GM18526 (cell line): Measurements from ENCODE around the gene UGGT2.

Experiments
- POLR2A ChIP-seq: IDR thresholded peaks from 3 replicates; pipeline ENCODE4 v1.6.1; 2011; ENCODE audit not compliant: insufficient read length; ENCODE audit errors: extremely low read depth

Gene UGGT2

DNA sequence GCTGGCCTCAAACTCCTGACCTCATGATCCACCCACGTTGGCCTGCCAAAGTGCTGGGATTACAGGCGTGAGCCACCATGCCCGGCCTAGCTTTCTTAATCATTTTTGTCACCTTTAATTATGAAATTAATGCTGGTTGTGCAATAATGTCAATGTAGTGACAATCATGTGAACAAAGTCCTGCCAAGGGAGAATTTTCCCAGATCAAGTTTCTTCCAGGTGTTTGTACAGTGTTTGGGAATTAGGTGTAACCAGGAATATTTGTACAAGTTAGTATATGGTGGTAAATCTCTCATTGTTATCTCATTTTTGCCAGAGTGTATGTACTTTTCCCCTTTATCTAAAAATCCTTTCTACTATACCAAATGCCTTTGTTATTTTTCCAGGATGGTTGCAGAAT, 171.1 kb downstream of the UGGT2 start:
- no peak for TF ChIP-seq POLR2A

DNA sequence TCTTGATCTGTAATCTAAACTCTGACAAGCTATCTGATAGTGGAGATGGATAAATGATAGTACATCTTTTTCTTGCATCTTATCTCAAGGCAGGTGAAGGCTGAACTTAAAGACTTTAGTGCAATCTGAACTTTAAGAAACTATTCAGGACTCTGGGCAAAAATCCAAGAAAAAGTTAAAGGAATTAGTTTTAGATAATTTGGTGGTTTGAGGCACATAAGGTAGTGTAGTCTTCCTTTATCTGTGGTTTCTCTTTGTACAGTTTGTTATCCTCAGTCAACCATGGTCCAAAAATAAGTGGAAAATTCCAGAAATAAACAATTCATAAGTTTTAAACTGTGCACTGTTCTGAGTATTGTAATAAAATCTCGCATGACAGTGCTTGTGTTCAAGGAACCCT, 172.9 kb downstream of the UGGT2 start:
- no peak for TF ChIP-seq POLR2A

DNA sequence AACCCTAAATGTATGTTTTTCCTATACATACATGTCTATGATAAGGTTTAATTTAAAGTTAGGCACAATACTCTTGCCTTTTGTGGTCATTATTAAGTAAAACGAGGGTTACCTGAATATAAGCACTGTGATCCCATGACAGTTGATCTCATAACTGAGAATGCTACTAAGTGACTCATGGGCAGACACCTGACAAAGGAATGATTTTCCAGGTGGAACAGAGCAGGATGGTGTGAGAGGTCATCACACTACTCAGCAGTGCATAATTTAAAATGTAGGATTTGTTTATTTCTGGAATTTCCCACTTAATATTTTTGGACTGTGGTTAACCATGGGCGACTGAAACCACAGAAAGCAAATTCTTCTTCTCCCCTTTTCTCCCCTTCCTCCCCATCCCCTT, 178.9 kb downstream of the UGGT2 start:
- no peak for TF ChIP-seq POLR2A

DNA sequence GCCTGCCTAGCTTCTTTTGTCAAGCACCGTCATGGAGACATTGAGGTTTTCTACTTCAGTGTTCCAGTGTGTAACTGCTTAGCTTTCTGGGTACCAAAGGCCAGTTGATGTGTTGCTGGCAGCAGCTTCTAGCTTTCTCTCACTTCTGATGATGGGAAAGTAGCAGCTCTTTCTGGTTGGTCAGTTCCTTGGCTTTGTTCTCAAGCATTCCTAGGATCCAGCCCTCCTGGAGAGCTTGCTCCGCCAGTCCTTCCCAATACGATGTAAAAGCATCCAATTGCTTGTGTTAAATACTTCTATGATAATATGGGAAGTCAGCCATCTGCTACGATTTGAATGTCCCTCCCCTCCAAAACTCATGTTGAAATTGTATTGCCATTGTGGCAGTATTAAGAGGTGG, 182.8 kb downstream of the UGGT2 start:
- TF ChIP-seq POLR2A, result no peak

DNA sequence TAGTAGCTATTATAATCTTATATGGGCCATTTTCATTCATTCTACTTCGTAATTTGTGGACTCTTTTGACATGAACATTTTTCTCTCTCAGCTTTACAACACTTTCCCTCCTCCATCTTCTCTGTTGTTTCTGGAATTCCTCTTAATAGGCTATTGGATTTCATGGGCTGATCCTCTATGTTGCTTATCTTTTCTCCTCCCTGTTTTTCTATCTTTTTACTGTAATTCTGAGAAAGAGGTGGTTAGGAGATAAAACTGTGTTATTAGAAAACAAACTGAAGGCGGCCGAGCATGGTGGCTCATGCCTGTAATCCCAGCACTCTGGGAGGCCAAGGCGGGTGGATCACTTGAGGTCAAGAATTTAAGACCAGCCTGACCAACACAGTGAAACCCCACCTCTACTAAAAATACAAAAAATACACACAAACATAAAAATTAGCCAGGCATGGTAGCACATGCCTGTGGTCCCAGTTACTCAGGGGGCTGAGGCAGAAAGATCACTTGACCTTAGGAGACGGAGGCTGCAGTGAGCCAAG, 188.1 kb downstream of the UGGT2 start:
- TF ChIP-seq POLR2A, result no peak

DNA sequence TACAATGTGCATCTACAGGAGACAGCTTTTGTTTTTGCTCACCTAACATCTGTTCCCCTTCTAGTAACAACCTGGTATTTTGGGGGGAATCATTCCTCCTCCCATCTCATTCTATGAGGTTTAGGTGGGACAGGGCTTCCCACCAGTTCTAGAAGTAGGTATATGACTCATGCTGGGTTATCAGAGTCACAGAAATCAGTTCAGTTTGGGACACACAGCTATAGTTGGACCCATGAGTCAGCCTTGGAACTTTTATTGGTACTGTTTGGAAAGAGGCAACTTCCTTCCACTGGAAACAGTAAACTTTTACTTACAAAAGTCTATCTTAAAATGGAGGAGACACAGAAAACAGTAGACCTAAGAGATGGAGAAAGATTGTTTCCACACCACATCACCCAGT, 190.8 kb downstream of the UGGT2 start:
- TF ChIP-seq POLR2A, result no peak

DNA sequence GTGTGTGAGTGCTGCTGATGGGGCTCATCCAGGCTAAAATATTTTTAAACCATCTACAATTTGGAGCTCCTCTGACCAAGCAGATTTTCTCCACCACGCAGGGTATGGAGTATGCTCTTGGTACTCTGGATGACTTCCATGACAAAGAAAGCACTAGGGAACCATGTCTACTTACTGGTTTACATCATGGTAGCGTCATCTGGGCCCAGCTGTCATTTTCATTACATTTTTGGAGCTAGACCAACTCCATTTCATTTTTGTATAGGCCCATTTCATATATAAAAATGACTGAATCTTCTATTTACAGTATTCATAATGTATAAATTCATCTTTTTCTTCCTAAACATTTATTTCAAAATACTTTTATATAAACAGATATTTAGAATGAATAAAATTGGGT, 191.9 kb downstream of the UGGT2 start:
- no peak for TF ChIP-seq POLR2A

DNA sequence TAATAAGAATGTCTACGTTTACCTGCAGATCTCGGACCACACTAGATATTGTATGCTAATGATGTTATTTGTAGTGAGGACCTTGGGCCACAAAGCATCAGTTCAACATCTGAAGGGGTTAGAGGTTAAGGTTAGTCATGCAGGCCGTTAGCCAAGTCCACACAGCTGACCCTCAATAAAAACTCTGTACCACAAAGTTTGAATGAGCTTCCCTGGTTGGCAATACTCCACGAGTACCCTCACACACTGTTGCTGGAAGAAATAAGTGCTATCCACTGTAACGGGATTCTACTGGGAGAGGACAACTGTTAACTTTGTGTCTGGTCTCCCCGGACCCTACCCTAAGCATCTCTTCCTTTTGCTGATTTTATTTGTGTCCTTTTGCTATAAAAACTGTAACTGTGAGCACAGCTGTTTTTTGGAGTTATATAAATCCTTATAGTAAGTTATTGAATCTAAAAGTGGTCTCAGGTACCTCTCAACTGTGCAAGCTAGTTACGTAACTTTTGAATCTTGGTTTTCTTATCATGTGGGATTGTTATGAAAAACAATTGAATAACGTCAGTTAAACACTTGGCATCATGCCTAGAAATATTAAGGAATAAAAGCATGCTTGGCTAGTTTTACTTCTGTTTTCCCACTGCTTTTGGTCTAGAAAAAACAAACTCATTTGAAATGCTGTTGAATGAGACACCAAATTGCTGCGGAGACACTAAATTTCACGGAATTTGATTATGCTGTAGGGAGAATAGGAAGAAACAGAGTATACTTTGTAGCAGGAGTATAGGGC, 194.7 kb downstream of the UGGT2 start:
- no peak for TF ChIP-seq POLR2A

DNA sequence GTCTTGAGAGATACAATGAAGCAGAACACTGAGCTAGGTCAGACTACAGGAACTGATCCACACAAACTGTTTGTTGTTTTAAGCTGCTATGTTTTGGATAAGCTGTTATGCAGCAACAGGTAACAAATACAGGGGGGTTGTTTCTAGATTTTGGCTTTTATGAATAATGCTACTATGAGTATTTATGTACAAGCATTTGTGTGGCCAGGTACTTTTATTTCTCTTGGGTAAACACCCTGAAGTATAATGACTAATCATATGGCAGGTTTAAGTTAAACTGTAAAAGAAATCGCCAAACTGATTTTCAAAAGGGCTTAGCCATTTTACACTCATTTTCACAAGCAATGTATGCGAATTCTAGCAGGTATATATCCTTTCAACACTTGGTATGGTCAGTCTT, 210.3 kb downstream of the UGGT2 start:
- TF ChIP-seq POLR2A, result no peak

DNA sequence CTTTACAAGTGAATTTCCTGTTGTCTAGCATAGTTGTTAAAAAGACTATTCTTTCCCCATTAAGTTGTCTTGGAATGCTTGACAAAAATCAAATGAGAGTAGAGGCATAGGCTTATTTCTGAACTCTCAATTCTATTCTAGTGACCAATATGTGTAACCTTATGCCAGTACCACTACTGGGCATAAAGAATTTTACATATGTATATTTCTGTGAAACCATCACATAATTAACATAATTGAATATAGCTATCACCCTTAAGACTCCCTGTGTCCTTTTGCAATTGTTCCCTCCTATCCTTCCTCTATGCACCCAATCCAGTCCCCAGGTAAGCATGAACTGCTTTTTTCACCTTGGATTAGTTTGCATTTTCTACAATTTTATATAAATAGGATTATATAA, 211.3 kb downstream of the UGGT2 start:
- no peak for TF ChIP-seq POLR2A

DNA sequence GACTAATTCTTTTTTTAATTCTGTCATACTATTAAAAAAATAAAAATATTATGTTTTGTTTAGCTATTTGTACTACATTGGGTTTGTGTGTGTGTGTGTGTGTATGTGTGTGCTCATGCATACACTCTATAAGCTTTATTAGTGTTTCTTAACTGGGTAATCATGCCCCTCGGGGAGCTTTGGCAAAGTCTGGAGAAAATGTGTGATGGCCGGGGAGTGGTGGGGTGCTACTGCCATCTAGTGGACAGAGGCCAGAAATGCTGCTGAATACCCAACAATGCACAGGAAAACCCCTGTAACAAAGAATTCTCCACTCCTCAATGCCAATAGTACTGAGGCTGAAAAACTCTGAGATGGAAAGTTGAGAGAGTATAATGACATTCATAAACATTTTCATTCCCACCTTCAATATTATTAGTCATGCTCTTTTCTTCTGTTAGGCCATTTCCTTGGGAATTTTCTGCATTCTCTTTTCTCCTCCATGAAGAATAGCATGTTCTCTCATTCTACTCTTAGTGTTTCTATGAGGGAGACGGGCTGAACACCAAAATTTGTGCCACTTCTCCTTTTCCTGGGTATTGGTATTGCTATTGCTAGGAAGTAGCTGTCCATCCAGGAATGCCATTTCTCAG, 219.0 kb downstream of the UGGT2 start:
- no peak for TF ChIP-seq POLR2A

DNA sequence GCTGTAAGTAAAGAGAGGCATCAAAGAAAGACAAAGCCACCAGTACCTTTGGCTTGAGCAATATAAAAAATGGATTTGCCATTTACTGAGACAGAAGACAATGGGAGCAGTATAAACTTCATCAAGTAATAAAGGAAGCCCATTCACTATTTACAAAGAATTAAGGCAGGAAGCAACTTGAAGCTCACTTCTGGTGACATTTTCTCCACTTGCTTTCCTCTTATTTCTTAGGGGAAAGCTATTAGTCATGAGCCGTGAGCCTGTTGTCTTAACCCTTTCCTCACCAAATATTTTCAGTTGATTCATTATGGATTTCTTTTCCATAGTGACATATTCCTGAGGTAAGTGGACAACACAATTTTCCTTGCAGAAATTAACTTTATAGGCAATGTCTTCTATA, 219.5 kb downstream of the UGGT2 start:
- TF ChIP-seq POLR2A, result no peak

DNA sequence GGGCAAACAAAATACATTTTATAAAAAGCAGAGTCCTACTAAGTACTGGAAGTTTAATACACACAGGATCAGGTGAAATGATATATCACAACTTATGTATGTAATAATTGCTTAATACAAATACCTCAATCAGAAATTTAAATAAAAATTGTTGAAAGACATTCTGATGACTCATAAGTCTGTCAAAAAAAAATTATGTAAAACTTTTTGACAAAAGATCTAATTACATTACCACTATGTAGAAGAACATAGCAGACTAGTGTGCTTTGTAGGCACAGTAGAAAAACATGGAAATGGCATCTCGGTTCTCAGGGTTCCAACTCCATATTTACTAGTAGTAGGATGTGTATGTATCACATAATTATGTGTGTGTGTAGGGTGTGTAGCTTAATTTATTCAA, 220.1 kb downstream of the UGGT2 start:
- TF ChIP-seq POLR2A, result no peak

DNA sequence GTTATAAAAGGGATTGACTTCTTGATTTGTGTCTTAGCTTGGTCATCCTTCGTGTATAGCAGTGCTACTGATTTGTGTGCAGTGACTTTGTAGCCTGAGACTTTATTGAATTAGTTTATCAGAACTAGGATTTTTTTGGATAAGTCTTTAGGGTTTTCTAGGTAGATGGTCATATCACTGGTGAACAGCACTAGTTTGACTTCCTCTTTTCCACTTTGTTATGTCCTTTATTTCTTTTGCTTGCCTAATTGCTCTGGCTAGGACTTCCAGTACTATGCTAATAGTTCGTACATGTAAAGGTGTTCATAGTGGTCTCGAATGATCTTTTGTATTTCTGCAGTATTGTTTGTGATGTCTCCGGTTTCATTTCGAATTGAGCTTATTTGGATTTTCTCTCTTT, 230.9 kb downstream of the UGGT2 start:
- no peak for TF ChIP-seq POLR2A

DNA sequence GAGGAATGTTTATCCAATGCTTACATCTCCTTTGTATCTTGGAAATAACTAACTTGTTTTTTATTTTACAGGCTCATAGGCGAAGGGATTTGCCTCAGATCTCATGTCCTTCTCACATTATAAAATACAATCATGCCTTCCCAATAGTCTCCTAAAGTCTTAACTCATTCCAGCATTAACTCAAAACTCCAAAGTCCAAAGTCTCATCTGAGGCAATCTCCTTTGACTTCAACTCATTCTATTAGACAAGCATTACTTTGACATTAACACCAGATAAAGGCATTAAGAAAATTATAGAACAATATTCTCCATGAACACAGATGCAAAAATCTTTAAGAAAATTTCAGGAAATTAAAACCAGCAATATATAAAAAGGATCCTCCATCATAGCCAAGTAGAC, 238.7 kb downstream of the UGGT2 start:
- TF ChIP-seq POLR2A, result no peak

DNA sequence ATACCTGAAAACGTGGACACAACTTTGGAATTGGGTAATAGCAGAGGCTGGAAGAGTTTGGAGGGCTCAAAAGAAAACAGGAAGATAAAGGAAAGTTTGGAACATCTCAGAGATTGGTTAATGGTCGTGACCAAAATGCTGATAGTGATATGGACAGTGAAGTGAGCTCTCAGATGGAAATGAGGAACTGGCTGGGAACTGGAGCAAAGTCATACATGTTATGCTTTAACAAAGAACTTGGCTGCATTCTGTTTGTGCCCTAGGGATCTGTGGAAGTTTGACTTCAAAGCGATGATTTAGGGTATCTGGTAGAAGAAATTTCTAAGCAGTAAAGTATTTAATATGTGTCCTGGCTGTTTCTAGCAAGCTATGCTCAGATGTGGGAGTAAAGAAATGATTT, 240.1 kb downstream of the UGGT2 start:
- no peak for TF ChIP-seq POLR2A

DNA sequence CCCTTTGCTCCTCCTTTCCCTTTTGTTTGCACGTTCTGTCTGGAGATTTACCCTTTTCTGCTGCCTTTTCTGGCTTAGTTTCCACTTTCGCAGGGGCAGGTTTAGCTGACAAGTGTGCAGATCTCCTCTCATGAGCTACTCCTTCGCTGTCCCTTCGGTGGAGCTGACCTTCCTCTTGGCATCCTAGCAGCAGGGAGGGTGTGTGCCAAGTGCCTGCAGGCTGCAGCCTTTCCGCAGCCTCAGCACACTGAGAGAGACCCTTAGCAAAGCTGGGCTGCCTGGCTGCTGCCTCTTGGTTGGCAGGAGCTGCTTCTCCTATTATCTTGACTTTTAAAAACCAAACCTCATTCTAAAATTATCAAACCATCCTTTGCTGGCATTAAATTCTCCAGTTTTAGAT, 243.8 kb downstream of the UGGT2 start:
- no peak for TF ChIP-seq POLR2A
